OCI-LY3 (cell line): ENCODE results near the gene FCMR.
"Not testable (repeated sequence)": the region's sequence is repeated elsewhere in the genome, so short reads cannot be mapped to it uniquely, and the experiment has no call there.

ENCODE experiments used
- H2AFZ ChIP-seq: fragments of 200-600, 300-600 bp; shearing (Covaris generic); 2 replicates; pipeline ENCODE4 v1.6.0; 2014; ENCODE audit warnings: antibody characterized with exemption, low read depth, low read length
- H3K27ac ChIP-seq: fragments of 200-600, 300-600 bp; sonication (generic); 2 replicates; pipeline ENCODE4 v1.5.1; 2014; ENCODE audit warnings: mild to moderate bottlenecking, low read length, moderate library complexity, mixed read lengths
- H3K27me3 ChIP-seq: fragments of 200-600, 300-600 bp; sonication (generic); 2 replicates; pipeline ENCODE4 v1.6.1; 2014; ENCODE audit warnings: low read depth, low read length, mixed read lengths
- H3K36me3 ChIP-seq: fragments of 200-600, 300-600 bp; sonication (generic); replicated peaks from 2 replicates; pipeline ENCODE3; 2014; ENCODE audit warnings: low read depth, low read length, mixed read lengths
- H3K4me1 ChIP-seq: fragments of 300-600, 200-600 bp; sonication (generic); 2 replicates; pipeline ENCODE4 v1.6.1; 2014; ENCODE audit warnings: low read length, mixed read lengths
- H3K4me2 ChIP-seq: fragments of 200-600, 300-600 bp; sonication (generic); 2 replicates; pipeline ENCODE4 v1.6.1; 2014; ENCODE audit warnings: low read length, mixed read lengths
- H3K4me3 ChIP-seq: fragments of 300-600, 200-600 bp; sonication (generic); 2 replicates; pipeline ENCODE4 v1.5.1; 2014; ENCODE audit warnings: antibody characterized with exemption, mild to moderate bottlenecking, low read length, moderate library complexity
- H3K79me2 ChIP-seq: fragments of 300-600, 200-600 bp; shearing (Covaris generic); 2 replicates; pipeline ENCODE4 v1.6.1; 2014; ENCODE audit warnings: mild to moderate bottlenecking, low read length, mixed read lengths
- H3K9ac ChIP-seq: fragments of 300-600, 200-600 bp; shearing (Covaris generic); 2 replicates; pipeline ENCODE4 v1.6.0; 2014; ENCODE audit warnings: mild to moderate bottlenecking, low read length, moderate library complexity
- H3K9me3 ChIP-seq: fragments of 200-600, 300-600 bp; shearing (Covaris generic); 2 replicates; pipeline ENCODE4 v1.6.1; 2014; ENCODE audit warnings: low read length, mixed read lengths; ENCODE audit not compliant: insufficient read depth
- H4K20me1 ChIP-seq: fragments of 200-600, 300-600 bp; sonication (generic); 2 replicates; pipeline ENCODE4 v1.6.1; 2016; ENCODE audit warnings: low read length, mixed read lengths; ENCODE audit not compliant: insufficient read depth
- EZH2phosphoT487 ChIP-seq: fragments of 200-600 bp; shearing (Covaris generic); IDR thresholded peaks from 2 replicates; pipeline ENCODE4 v1.6.1; 2018; ENCODE audit warnings: antibody characterized with exemption, mixed run types, low read depth
- TF ChIP-seq, protein P1 (sequence below): fragments of 200-600, 300-600 bp; sonication (generic); IDR thresholded peaks from 2 replicates; pipeline ENCODE4 v1.5.1; 2014; ENCODE audit warnings: antibody characterized with exemption, low read length, low read depth

Gene FCMR

DNA sequence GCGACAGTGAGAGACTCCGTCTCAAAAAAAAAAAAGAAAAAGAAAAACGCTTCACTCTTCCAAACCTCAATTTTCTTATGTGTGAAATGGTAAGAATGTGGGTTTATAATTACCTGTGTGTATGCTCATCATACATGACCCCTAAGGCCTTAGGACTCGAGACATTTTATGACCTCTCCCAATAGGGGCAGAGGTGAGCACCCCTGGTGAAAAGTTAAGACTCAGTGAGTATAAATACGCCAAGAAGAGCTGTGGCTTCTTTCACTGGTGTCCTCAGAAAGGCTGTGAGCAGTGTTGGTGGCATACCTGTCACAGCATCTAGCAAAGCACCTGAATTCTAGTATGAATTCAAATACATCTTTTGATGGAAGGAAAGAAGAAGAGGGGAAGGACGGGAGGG lies 7.8 kb upstream of the FCMR start:
- no peaks in the 10 kb centered on the region for H3K36me3 ChIP-seq
- H3K9ac ChIP-seq: peak overlapping the region; percentile 83
- peaks cover 88% of the 10 kb centered on the region for H3K4me1 ChIP-seq
- H3K4me3 ChIP-seq: peak overlapping the region; percentile 64
- no peaks in the 10 kb centered on the region for H3K27me3 ChIP-seq
- TF ChIP-seq EZH2phosphoT487: no peak
- TF ChIP-seq, protein P1, sequence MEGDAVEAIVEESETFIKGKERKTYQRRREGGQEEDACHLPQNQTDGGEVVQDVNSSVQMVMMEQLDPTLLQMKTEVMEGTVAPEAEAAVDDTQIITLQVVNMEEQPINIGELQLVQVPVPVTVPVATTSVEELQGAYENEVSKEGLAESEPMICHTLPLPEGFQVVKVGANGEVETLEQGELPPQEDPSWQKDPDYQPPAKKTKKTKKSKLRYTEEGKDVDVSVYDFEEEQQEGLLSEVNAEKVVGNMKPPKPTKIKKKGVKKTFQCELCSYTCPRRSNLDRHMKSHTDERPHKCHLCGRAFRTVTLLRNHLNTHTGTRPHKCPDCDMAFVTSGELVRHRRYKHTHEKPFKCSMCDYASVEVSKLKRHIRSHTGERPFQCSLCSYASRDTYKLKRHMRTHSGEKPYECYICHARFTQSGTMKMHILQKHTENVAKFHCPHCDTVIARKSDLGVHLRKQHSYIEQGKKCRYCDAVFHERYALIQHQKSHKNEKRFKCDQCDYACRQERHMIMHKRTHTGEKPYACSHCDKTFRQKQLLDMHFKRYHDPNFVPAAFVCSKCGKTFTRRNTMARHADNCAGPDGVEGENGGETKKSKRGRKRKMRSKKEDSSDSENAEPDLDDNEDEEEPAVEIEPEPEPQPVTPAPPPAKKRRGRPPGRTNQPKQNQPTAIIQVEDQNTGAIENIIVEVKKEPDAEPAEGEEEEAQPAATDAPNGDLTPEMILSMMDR: peak; percentile 41
- H3K27ac ChIP-seq: peak overlapping the region; percentile 92
- no peaks in the 10 kb centered on the region for H3K9me3 ChIP-seq
- H3K79me2 ChIP-seq: no peaks in the 10 kb centered on the region; the same call in 1 of the 2 replicates
- H4K20me1 ChIP-seq: no peaks in the 10 kb centered on the region
- peak overlapping the region; percentile 77 for H3K4me2 ChIP-seq
- H2AFZ ChIP-seq: no peak overlapping the region

- peaks cover 96% of the 10 kb centered on the region for H3K4me1 ChIP-seq
- no peaks in the 10 kb centered on the region for H4K20me1 ChIP-seq
- no peak overlapping the region; the same call in 1 of the 2 replicates for H3K9ac ChIP-seq
Measured at GRCh38 chr1:206926286-206926685, 4.5 kb upstream of the FCMR start.

DNA sequence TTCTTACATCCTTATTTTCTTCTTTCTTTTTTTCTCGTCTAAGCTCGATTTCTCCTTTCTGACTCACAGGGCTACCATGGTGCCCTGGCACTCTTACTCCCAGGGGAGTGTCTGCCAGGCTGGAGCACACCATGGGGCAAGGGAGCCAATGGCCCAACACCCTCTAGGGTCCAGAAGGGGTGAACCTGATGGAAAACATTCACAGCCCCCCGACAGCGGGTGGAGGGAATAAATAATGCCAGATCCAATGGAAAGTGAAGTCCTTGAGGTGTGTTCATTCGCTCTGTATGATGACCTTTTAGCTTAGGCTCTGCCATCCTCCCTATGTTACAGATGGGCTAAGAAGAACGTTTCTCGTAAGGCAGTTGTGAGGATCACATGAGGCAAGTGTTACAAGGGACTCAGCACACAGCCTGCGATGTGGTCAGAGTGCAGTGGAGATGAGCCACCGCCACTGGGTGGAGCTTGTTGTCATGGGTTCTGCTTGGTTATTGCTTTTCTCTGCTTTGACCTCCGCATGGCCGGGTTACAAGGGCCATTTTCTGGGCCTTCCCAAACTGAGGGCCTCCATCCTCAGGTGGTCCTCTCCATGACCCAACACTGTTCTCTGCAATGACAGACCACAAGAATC lies 3.5 kb upstream of the FCMR start:
- H3K27ac ChIP-seq: peak overlapping the region; percentile 97
- no peaks in the 10 kb centered on the region for H3K27me3 ChIP-seq
- H3K4me2 ChIP-seq: peak overlapping the region; percentile 90
- no peaks in the 10 kb centered on the region for H3K9me3 ChIP-seq
- no peak for TF ChIP-seq EZH2phosphoT487
- TF ChIP-seq, protein P1: peak; percentile 81
- H3K9ac ChIP-seq: peak overlapping the region; percentile 90
- no peaks in the 10 kb centered on the region for H4K20me1 ChIP-seq
- H3K4me3 ChIP-seq: peak overlapping the region; percentile 73; the same call in 1 of the 2 replicates
- no peaks in the 10 kb centered on the region for H3K36me3 ChIP-seq
- no peak overlapping the region; the same call in 1 of the 2 replicates for H2AFZ ChIP-seq
- peaks cover 18% of the 10 kb centered on the region for H3K79me2 ChIP-seq
- peaks cover 97% of the 10 kb centered on the region for H3K4me1 ChIP-seq

More at GRCh38 chr1:206926286-206926685, 4.5 kb upstream of the FCMR start:
- peaks cover 18% of the 10 kb centered on the region for H3K79me2 ChIP-seq
- H3K36me3 ChIP-seq: no peaks in the 10 kb centered on the region
- no peak overlapping the region for H3K4me3 ChIP-seq
- no peak overlapping the region for H3K4me2 ChIP-seq
- H3K27ac ChIP-seq: no peak overlapping the region
- no peak overlapping the region for H2AFZ ChIP-seq
- TF ChIP-seq, protein P1: no peak
- TF ChIP-seq EZH2phosphoT487: no peak
- H3K9me3 ChIP-seq: no peaks in the 10 kb centered on the region
- no peaks in the 10 kb centered on the region for H3K27me3 ChIP-seq

GRCh38 chr1:206924592-206925105 lies 2.9 kb upstream of the FCMR start:
- no peak overlapping the region for H2AFZ ChIP-seq
- H3K36me3 ChIP-seq: no peaks in the 10 kb centered on the region
- peak overlapping the region; percentile 97 for H3K27ac ChIP-seq
- H3K27me3 ChIP-seq: no peaks in the 10 kb centered on the region
- H4K20me1 ChIP-seq: no peaks in the 10 kb centered on the region
- H3K4me2 ChIP-seq: peak overlapping the region; percentile 90
- peaks cover 18% of the 10 kb centered on the region for H3K79me2 ChIP-seq
- H3K4me3 ChIP-seq: peak overlapping the region; percentile 73
- no peaks in the 10 kb centered on the region for H3K9me3 ChIP-seq
- H3K9ac ChIP-seq: peak overlapping the region; percentile 90
- TF ChIP-seq, protein P1: no peak
- no peak for TF ChIP-seq EZH2phosphoT487
- peaks cover 91% of the 10 kb centered on the region for H3K4me1 ChIP-seq

DNA sequence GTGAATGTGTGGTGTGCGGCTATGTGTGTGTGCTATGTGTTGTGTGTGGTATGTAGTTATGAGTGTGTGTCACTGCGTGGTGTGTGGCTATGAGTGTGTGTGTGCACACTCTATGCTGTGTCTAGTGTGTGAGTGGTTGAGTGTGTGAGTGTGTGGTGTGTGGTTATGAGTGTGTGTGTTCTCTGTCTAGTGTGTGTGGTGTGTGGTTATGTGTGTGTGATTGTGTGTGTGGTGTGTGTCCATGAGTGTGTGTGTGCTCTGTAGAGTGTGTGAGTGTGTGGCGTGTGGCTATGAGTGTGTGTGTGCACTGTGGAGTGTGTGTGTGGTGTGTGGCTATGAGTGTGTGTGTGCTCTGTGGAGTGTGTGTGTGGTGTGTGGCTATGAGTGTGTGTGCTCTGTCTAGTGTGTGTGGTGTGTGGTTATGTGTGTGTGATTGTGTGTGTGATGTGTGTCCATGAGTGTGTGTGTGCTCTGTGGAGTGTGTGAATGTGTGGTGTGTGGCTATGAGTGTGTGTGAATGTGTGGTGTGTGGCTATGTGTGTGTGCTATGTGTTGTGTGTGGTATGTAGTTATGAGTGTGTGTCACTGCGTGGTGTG lies 2.3 kb upstream of the FCMR start:
- not testable (repeated sequence) for H4K20me1 ChIP-seq, H3K27me3 ChIP-seq, H3K9me3 ChIP-seq, H3K36me3 ChIP-seq, H2AFZ ChIP-seq
- H3K4me2 ChIP-seq: peak overlapping the region; percentile 90
- peaks cover 18% of the 10 kb centered on the region for H3K79me2 ChIP-seq
- peaks cover 85% of the 10 kb centered on the region for H3K4me1 ChIP-seq
- H3K9ac ChIP-seq: peak overlapping the region; percentile 90
- peak overlapping the region; percentile 97 for H3K27ac ChIP-seq
- peak overlapping the region; percentile 73 for H3K4me3 ChIP-seq
